ENCODE measurements around the gene SOS2. TPM values are rescaled to one million over a fixed set of nuclear protein-coding genes. Genes with fewer than 3 reads are reported as not detected.

The SOS2 gene
- total RNA-seq, 1 experiment from 2014 or later, result 9.4 TPM

GRCh38 chr14:50072395-50072794, 159.0 kb downstream of the SOS2 start:
- no peak overlapping the region for H3K23ac ChIP-seq (ENCODE audit: insufficient read length, low read depth, low read length)
- no peaks in the 10 kb centered on the region for H4K20me1 ChIP-seq (ENCODE audit: control insufficient read depth, insufficient read depth, insufficient read length)
- no peak for TF ChIP-seq CTCF (conservative IDR thresholded peaks at IDR 0.05)
- H3K23me2 ChIP-seq (ENCODE audit: insufficient read length, low read depth, low read length, poor library complexity, severe bottlenecking), result no peaks in the 10 kb centered on the region
- H3K9ac ChIP-seq (ENCODE audit: extremely low read depth, insufficient read length, low read length), result no peak overlapping the region
- peaks cover 8% of the 10 kb centered on the region for H3K27me3 Mint-ChIP-seq (ENCODE audit: low read depth)
- H2AK5ac ChIP-seq (ENCODE audit: insufficient read length, low read length), result no peak overlapping the region
- H3K9me3 ChIP-seq (ENCODE audit: control insufficient read depth, low read depth, low read length), result no peaks in the 10 kb centered on the region
- H3T11ph ChIP-seq (ENCODE audit: low read length), result no peak overlapping the region
- no peak overlapping the region for H3K18ac ChIP-seq (ENCODE audit: insufficient read length, low read depth, low read length)
- H2BK120ac ChIP-seq (ENCODE audit: low read depth, low read length, poor library complexity, severe bottlenecking), result no peak overlapping the region
- H3K9me3 Mint-ChIP-seq, result peaks cover 8 to 11% of the 10 kb centered on the region in 2 experiments
- H3K4me3 Mint-ChIP-seq, result no peak overlapping the region
- H2BK15ac ChIP-seq (ENCODE audit: low read depth, low read length), result no peak overlapping the region
- no peak overlapping the region for H3K14ac ChIP-seq (ENCODE audit: insufficient read depth, low read length)
- H2BK5ac ChIP-seq (ENCODE audit: insufficient read length, low read length), result no peak overlapping the region
- H3K4me1 Mint-ChIP-seq, result peaks cover 0 to 7% of the 10 kb centered on the region in 2 experiments; a peak in 2 of 4 replicates
- no peak overlapping the region for H3K4ac ChIP-seq (ENCODE audit: low read depth, low read length)
- H4K91ac ChIP-seq (ENCODE audit: insufficient read length, low read depth, low read length), result no peak overlapping the region
- H3K27ac ChIP-seq (ENCODE audit: insufficient read length, low read depth, low read length), result no peak overlapping the region
- WGBS (ENCODE audit: extremely low coverage, insufficient read length, low lambda C conversion rate), result no CpG with 5 or more reads among the region's 1 CpG
- H3K27ac Mint-ChIP-seq, result no peak overlapping the region
- no peak overlapping the region for H2BK12ac ChIP-seq (ENCODE audit: insufficient read length, low read depth, low read length)
- no peak overlapping the region for H4K5ac ChIP-seq (ENCODE audit: insufficient read length, low read depth, low read length)
- H3K27me3 ChIP-seq (ENCODE audit: insufficient read depth, low read length), result no peaks in the 10 kb centered on the region
- no peaks in the 10 kb centered on the region for H3K79me1 ChIP-seq (ENCODE audit: insufficient read depth, low read depth, low read length, poor library complexity, severe bottlenecking)
- no peak overlapping the region for H3K56ac ChIP-seq (ENCODE audit: insufficient read length, low read depth, low read length)
- H3K79me2 ChIP-seq (ENCODE audit: insufficient read depth, low read length), result no peaks in the 10 kb centered on the region
- DNase-seq, result no peak
- H4K8ac ChIP-seq (replicated peaks; ENCODE audit: insufficient read length, low read depth, low read length), result no peak overlapping the region
- no peak overlapping the region for H2BK20ac ChIP-seq (ENCODE audit: low read depth, low read length, poor library complexity, severe bottlenecking)
- H3K4me1 ChIP-seq (ENCODE audit: insufficient read depth, low read length), result 0 out of 2 replicates have a peak, but pooled peaks cover 2% of the 10 kb centered on the region
- H2AFZ ChIP-seq (ENCODE audit: low read length), result no peak overlapping the region
- peaks cover 0 to 9% (median 6%) of the 10 kb centered on the region in 3 experiments; a peak in 4 of 7 replicates for H3K36me3 Mint-ChIP-seq (ENCODE audit: insufficient read depth in 1 of 3, low read depth in 3 of 3)
- H3K4me2 ChIP-seq (ENCODE audit: insufficient read depth, insufficient read length, low read length), result no peak overlapping the region

All from H9 (cell line).